BJ (cell line): Measurements from ENCODE around the gene RETREG1. TPM values are rescaled to one million over a fixed set of nuclear protein-coding genes. Genes with fewer than 3 reads are reported as not detected.
"Not testable (repeated sequence)": the region's sequence is repeated elsewhere in the genome, so short reads cannot be mapped to it uniquely, and the experiment has no call there.

ENCODE experiments used
- CTCF ChIA-PET: fragments of 350-600 bp; formaldehyde crosslinking; extraction: SDS; loops from one replicate; lab custom pipeline; 2021; ENCODE audit warnings: antibody characterized with exemption, inconsistent platforms; lab: Yijun Ruan, JAX
- POLR2A ChIA-PET: fragments of 300-600 bp; sonication (Branson Sonifier 250); formaldehyde crosslinking; extraction: SDS; loops from one replicate; lab custom pipeline; 2021; ENCODE audit warnings: antibody characterized with exemption; lab: Charles Lee
- DNase-seq: peaks from one replicate; pipeline ENCODE4 v3.0.0-alpha.2; 2011; ENCODE audit warnings: low read depth
- H3K27me3 ChIP-seq: 2 replicates; pipeline ENCODE4 v1.6.0; 2011; ENCODE audit warnings: low read length; ENCODE audit not compliant: control insufficient read depth, insufficient read depth
- H3K36me3 ChIP-seq: 2 replicates; pipeline ENCODE4 v1.5.1; 2011; ENCODE audit warnings: low read length; ENCODE audit not compliant: control insufficient read depth, insufficient read depth
- H3K4me3 ChIP-seq: 2 replicates; pipeline ENCODE4 v1.5.1; 2011; ENCODE audit warnings: low read depth, mild to moderate bottlenecking, control low read depth, low read length
- polyA plus RNA-seq: library from polyadenylated mRNA; depleted of rRNA; stranded (reverse); fragments of >200 nt; gene quantifications from 2 replicates; pipeline ENCODE4 v1.2.3, GENCODE V29; 2011
- TF ChIP-seq, protein P1 (sequence below): IDR thresholded peaks from 2 replicates; pipeline ENCODE4 v1.5.1; 2011; ENCODE audit warnings: low read depth, mild to moderate bottlenecking, control low read depth, inconsistent platforms, low read length, moderate library complexity; ENCODE audit not compliant: insufficient read depth

The RETREG1 gene
- polyA plus RNA-seq, 1 experiment, result 0.04 TPM

DNA sequence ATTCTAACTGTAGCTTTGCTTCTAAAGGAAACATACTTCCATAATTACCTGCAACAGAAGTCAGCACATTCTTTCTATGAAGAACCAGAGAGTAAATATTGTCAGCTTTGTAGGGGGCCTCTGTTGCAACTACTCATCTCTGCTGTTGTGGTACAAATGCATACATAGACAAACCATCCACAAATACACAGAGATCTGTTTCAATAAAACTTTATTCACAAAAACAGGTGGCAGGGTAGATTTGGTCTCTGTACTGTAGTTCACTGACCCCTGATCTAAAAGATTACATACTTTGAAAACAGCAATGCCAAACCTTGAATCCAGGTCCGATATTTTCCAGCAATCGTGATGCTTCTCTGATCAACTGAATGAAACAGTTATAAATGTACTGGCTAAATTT, 44.9 kb upstream of the RETREG1 start:
- no peak overlapping the region for H3K4me3 ChIP-seq
- TF ChIP-seq, protein P1, sequence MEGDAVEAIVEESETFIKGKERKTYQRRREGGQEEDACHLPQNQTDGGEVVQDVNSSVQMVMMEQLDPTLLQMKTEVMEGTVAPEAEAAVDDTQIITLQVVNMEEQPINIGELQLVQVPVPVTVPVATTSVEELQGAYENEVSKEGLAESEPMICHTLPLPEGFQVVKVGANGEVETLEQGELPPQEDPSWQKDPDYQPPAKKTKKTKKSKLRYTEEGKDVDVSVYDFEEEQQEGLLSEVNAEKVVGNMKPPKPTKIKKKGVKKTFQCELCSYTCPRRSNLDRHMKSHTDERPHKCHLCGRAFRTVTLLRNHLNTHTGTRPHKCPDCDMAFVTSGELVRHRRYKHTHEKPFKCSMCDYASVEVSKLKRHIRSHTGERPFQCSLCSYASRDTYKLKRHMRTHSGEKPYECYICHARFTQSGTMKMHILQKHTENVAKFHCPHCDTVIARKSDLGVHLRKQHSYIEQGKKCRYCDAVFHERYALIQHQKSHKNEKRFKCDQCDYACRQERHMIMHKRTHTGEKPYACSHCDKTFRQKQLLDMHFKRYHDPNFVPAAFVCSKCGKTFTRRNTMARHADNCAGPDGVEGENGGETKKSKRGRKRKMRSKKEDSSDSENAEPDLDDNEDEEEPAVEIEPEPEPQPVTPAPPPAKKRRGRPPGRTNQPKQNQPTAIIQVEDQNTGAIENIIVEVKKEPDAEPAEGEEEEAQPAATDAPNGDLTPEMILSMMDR, result no peak
- ChIA-PET CTCF (interaction anchor here (1.2 kb wide), 1 partner anchor 9 kb away, joined by 3 read pairs; no protein-coding TSS in a partner anchor), POLR2A (no interaction called here)
- DNase-seq, result no peak
- H3K27me3 ChIP-seq, result no peaks in the 10 kb centered on the region
- peaks cover 10% of the 10 kb centered on the region for H3K36me3 ChIP-seq

DNA sequence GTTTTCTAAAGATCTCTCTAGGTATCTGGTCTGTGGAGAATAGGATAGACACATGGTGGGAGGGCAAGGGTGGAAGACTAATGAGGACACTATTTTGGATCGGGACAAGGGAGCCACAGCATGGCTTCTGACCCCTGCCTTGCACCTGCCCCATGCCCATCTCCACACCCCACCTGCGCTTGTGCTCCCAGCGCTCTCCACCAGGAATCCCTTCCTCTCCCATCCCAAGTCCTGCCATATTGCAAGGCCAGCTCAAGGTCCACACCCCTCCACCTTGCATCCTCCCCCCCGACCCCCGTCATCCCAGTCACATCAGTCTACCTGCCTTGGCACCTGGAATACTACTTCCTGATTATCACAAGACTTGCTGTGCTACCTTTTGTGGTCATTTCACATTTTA, 44.2 kb upstream of the RETREG1 start:
- CTCF ChIA-PET, result no interaction called here
- peaks cover 5% of the 10 kb centered on the region for H3K36me3 ChIP-seq
- H3K4me3 ChIP-seq, result no peak overlapping the region
- POLR2A ChIA-PET, result no interaction called here
- H3K27me3 ChIP-seq, result no peaks in the 10 kb centered on the region
- no peak for DNase-seq
- TF ChIP-seq, protein P1, result no peak

DNA sequence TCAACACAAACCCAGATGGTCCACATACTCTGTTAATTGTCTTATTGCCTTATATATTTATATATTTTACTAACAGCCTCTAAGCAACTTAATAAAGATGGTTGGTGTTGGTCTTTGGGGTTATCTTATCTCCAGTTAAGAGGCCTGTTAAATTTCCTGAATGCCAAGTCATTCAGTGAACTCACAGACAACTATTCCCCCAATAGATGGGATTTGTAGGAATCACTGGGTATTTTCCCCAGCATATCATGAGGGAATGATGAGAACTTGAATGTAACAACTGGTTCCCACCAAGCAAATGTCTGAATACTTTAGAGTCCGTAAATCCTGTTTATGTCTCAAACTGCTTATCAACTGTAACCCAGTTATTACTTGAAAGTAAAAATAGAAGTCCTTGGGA, 42.7 kb upstream of the RETREG1 start:
- ChIA-PET POLR2A (no interaction called here), CTCF (no interaction called here)
- no peak overlapping the region for H3K4me3 ChIP-seq
- peaks cover 2% of the 10 kb centered on the region; the same call in 1 of the 2 replicates for H3K27me3 ChIP-seq
- no peak for DNase-seq
- peaks cover 3% of the 10 kb centered on the region; the same call in 1 of the 2 replicates for H3K36me3 ChIP-seq
- TF ChIP-seq, protein P1, result no peak

DNA sequence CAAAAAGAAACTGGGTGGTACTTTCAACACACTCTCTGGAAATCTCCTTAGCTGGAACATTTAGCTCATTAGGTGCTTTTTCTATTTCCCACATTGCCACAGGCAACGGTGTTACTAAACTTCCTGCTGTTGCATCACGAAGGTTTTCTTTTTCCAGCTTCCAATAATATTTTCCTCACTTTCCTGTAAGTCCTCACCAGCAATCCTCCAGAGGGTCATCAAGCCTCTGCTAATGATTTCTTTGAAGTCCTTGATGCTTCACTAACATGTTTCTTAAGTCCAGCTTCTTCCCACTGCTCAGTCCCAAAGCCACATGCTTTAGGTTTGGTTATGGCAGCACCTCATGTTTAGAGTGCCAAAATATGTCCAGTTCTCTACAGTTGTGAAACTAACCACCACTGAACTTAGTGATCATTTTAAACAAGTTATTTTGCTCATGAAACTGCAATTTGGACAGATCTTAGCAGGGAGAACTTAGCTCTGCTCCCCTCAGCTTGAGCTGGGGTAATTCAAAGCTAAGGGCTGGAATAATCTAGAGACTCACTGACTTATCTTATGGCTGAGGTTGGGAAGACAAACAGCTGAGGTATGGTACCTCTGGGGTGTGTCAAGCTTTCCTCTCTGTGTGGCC, 39.9 kb upstream of the RETREG1 start:
- Histone ChIP-seq H3K27me3 (peaks cover 2% of the 10 kb centered on the region; the same call in 1 of the 2 replicates), H3K36me3 (no peaks in the 10 kb centered on the region), H3K4me3 (no peak overlapping the region)
- POLR2A ChIA-PET, result no interaction called here
- TF ChIP-seq, protein P1, result no peak
- CTCF ChIA-PET, result interaction anchor here (0.8 kb wide), 1 partner anchor 9 kb away, joined by 3 read pairs; no protein-coding TSS in a partner anchor
- no peak for DNase-seq

DNA sequence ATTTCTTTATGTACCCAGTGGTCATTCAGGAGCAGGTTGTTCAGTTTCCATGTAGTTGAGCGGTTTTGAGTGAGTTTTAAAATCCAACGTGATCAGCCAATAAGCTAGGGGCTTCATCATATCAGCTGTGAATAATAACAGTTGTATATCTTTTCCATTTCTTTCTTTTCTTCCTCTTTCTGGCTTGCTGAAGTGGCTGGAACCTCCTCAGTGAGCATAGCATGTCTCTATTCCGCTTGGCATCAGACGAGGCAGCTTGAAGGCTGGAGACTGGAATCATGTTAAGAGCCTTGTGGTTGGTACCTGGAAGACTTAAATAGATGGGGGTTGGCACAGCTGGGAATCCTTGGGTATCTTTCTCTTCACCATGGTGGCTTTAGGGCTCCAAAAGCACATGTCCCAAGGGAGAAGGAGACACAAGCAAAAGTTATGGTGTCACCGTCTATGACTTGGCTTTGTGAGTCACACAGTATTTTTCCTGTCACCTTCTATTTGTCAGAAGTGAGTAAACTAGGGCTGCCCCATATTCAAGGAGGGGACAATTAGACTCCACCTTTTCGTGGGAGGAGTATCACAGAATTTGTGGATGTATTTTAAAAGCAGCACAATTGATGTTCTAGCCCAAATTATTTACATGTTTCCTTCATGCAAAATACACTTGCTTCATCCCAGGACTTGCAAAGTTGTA, 38.0 kb upstream of the RETREG1 start:
- Histone ChIP-seq H3K4me3 (no peak overlapping the region), H3K36me3 (no peaks in the 10 kb centered on the region), H3K27me3 (peaks cover 2% of the 10 kb centered on the region; the same call in 1 of the 2 replicates)
- ChIA-PET POLR2A (no interaction called here), CTCF (no interaction called here)
- TF ChIP-seq, protein P1, result no peak
- no peak for DNase-seq

DNA sequence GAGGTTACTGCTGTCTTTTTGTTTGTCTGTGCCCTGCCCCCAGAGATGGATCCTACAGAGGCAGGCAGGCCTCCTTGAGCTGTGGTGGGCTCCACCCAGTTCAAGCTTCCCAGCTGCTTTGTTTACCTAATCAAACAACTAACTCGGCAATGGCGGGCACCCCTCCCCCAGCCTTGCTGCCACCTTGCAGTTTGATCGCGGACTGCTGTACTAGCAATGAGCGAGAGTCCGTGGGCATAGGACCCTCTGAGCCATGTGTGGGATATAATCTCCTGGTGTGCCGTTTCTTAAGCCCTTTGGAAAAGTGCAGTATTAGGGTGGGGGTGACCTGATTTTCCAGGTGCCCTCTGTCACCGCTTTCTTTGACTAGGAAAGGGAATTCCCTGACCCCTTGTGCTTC, 31.9 kb upstream of the RETREG1 start:
- DNase-seq, H3K27me3 ChIP-seq, H3K4me3 ChIP-seq, CTCF ChIA-PET, POLR2A ChIA-PET, H3K36me3 ChIP-seq: not testable (repeated sequence)
